Kidney glomerular epithelial cell (primary cell): ENCODE data around the gene HMGCR.

Experiments
- DNase-seq: peaks from one replicate; lab custom pipeline; 2025; lab: John Stamatoyannopoulos, UW

The HMGCR gene

DNA sequence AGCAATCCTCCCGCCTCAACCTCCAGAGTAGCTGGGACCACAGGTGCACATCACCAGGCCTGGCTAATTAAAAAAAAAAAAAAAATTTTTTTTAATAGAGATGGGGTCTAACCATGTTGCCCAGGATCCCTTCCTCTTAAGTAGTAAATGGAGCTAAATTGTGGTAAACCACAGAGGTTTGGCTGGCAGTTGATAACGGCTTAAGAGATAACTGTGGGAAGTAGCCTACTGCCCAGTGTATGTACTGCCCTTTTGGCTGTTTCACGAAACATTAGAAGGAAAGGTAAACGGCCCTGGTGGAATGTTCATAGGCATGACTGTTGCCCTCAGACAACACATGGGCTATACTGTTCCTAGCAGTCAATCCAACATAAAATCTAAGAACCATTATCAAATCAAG is 44.4 kb downstream of the HMGCR start:
- DNase-seq, result no peak

DNA sequence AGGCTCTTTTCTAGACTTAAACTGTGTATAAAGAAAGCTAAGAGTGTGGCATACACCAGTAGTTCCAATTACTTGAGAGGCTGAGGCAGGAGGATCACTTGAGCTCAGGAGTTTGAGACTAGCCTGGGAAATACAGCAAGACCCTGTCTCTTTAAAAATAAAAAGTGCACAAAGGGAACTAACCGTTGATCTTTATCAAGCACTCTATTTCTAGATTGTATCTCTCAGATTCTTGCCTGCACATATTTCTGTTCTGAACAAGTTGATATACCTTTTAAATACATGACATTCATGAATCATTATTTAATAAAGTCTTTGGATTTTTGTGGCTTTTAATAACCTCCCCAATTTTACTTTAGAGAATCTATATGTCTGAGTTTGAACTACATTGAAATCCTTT is 47.2 kb downstream of the HMGCR start:
- DNase-seq, result no peak

DNA sequence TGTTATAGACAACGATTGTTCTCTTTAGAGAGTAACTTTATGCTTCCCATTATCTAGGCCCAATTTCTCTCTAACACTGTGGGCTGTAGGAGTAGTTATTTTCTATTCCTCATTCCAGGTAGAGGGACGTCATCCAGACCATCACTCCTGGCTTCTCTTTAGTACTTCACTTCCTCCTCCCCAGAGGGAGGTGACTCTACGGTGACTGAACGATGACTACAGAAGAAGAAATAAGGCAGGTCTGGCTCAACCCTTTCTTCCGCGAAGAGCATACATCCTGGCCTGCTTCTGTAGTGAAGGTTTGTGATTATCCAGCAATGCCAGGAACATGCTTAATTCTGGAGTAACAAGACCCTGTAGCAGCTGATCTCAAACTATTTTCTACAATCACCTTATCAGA is 50.8 kb downstream of the HMGCR start:
- no peak for DNase-seq

DNA sequence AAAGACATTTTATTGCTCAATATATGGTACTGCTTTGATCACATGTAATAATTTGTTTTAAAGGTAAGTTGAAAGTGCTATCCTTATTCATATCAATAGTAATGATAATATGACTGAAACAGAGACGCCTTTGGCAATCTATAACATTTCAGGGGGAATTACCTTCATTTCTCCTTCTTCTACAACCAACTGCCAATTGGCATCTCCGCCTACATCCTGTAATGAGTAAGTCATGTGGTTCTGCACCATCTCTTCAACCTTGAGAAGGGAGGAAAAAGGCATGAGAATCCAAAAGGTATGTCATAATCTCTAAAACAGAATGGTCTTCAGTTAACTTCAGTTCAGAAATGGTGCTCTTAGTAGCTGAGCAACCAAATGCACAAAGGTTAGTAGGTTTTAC is 52.4 kb downstream of the HMGCR start:
- DNase-seq, result no peak

DNA sequence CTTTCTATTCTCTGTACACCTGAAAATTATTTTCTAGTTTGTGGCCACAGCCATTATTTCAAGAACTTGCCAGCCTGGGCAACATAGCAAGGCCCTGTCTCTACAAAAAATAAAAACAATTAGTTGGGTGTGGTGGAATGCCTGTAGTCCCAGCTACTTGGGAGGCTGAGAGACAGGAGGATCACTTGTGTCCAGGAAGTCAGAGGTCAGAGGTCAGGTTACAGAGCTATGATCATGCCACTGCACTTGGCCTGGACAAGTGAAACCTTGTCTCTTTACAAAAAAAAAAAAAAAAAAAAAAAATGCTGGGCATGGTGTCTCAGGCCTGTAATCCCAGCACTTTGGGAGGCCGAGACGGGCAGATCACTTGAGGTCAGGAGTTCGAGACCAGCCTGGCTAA is 58.3 kb downstream of the HMGCR start:
- no peak for DNase-seq

DNA sequence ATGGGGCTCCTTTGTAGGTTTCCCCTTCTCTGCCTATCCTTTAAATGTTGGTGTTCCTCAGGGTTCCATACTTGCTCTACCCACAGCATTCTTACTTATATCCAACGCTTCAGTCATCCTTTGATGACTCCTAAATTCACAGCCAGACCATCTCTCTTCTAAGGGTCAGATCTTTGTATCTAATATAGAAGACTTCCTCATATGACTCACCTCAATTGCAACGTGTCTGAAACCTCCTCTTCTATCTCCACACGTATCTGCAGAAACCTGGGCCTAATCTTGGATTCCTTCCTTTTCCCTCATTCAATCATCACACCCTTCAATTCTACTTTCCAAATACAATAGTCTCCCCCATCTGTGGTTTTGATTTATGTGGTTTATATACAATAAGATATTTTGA is 68.3 kb downstream of the HMGCR start:
- DNase-seq, result no peak
